CD4-positive, alpha-beta T cell treated with Interleukin-4 for 1 hour (primary cell): Measurements from ENCODE around the gene KIF1B.
"Not testable (repeated sequence)": the region's sequence is repeated elsewhere in the genome, so short reads cannot be mapped to it uniquely, and the experiment has no call there.

Experiments used
- DNase-seq, 2 donors: peaks; one replicate each; pipeline ENCODE4 v3.0.0-alpha.2; 2020 to 2022

The KIF1B gene

GRCh38 chr1:10398278-10398733, 187.9 kb downstream of the KIF1B start:
- no peak for DNase-seq

GRCh38 chr1:10398734-10399443, 188.5 kb downstream of the KIF1B start, which contains the start of gene PGD:
Gene PGD (plus strand): TSS chr1:10399064. CDS start chr1:10399118, 54 bp downstream.
- DNase-seq, result peak; percentile 96 to 97

GRCh38 chr1:10399444-10399941, 189.1 kb downstream of the KIF1B start:
- no peak for DNase-seq

DNA sequence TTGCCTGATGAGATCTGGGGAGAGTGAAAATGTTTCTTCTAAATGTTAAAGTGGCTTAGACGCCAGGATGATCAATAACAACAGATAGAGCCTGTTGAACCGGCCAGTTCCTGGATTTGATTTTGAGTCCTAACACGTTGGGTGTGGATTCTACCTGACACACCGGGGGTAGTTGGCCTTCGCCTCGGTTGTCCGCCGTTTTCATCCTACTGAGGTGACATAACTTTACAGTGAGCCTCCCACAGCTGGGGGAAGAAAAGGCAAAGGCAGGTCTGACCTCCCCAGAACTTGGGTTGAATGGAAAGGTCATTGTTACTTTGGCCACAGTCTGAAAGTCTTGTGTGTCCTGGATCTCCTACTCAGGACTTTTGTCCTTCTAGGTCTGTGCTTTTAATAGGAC, 189.6 kb downstream of the KIF1B start:
- no peak for DNase-seq

DNA sequence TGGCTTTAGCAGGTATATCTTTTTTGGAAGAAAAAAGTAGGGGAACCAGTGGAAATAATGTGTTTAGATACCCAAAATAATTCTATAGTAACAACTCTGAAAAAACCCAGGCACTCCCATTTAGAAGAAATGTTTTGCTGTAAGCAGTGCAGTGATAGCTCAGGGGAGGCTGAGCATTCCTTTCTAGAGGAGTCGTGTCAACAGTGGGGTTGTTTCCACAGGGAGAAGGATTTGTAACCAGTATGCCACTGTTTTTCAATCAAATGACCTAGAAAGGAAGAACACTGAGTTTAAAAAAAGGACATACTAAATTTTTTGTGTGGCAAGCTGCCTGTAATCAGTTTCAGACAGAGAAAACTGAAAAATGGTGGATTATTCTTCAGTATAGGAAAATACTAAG, 190.9 kb downstream of the KIF1B start:
- DNase-seq, result no peak

GRCh38 chr1:10402729-10403274, 192.4 kb downstream of the KIF1B start:
- no peak for DNase-seq

DNA sequence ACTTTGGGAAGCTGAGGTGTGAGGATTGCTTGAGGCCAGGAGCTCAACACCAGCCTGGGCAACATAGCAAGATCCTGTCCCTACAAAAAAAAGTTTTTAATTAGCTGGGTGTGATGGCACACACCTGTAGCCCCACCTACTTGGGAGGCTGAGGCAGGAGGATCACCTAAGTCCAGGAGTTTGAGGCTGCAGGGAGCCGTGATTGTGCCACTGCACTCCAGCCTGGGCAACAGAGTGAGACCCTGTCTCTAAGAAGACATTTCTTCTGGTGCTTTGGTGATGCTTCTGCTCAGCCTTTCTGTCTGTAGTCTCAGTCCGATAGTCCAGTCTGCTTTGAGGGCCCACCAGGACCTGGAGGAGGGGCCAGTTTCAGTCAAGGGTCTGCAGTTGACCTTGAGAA, 196.8 kb downstream of the KIF1B start:
- no peak for DNase-seq

- peak; percentile 7 to 48 for DNase-seq
Observed at GRCh38 chr1:10415211-10415930, 205.0 kb downstream of the KIF1B start.

- DNase-seq, result not testable (repeated sequence)
Observed at GRCh38 chr1:10415967-10416366, 205.6 kb downstream of the KIF1B start.

DNA sequence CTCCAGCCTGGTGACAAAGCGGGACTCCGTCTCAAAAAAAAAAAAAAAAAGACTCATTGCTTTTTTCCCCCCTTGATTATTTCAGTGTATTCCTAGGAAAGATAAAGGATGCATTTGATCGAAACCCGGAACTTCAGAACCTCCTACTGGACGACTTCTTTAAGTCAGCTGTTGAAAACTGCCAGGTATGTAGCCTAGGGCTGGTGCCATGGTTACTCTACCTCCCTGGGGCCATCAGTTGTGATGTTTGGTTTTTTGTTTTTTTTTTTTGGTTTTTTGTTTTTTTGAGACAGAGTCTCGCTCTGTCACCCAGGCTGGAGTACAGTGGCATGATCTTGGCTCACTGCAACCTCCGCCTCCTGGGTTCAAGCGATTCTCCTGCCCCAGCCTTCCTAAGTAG, 208.4 kb downstream of the KIF1B start:
- not testable (repeated sequence) for DNase-seq

DNA sequence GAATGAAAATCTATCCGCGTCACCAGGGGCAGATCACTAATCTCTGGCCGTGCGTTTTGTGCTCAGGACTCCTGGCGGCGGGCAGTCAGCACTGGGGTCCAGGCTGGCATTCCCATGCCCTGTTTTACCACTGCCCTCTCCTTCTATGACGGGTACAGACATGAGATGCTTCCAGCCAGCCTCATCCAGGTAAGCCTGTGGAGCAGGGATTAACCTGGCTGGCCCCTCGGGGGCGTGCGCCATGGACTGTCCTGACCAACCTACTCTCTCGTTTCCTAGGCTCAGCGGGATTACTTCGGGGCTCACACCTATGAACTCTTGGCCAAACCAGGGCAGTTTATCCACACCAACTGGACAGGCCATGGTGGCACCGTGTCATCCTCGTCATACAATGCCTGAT, 209.0 kb downstream of the KIF1B start:
- DNase-seq, result no peak

DNA sequence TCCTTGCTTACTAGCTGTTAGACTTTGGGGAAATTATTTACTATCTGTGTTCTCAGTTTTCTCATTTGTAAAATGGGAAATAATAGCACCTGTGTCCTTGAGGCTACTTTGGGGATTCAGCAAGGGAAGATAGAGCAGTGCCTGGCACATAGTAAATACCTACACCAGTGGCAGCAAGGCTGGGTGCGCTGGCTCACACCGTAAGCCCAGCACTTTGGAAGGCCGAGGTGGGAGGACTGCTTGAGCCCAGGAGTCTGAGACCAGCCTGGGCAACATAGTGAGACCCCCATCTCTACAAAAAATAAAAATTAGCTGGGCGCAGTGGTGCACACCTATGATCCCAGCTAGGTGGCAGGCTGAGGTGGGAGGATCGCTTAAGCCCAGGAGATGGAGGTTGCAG, 211.3 kb downstream of the KIF1B start:
- DNase-seq, result no peak

GRCh38 chr1:10424034-10424433, 213.7 kb downstream of the KIF1B start:
- DNase-seq, result no peak

GRCh38 chr1:10424651-10425050, 214.3 kb downstream of the KIF1B start:
- no peak for DNase-seq

- not testable (repeated sequence) for DNase-seq
Observed at GRCh38 chr1:10425826-10426534, 215.6 kb downstream of the KIF1B start.

DNA sequence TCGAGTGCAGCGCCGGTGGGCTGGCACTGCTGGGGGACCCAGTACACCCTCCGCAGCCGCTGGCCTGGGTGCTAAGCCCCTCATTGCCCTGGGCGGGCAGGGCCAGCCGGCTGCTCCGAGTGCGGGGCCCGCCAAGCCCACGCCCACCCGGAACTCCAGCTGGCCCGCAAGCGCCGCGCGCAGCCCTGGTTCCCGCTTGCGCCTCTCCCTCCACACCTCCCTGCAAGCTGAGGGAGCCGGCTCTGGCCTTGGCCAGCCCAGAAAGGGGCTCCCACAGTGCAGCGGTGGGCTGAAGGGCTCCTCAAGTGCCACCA, 216.1 kb downstream of the KIF1B start:
- not testable (repeated sequence) for DNase-seq

- no peak for DNase-seq
Observed at GRCh38 chr1:10428984-10429383, 218.6 kb downstream of the KIF1B start.

DNA sequence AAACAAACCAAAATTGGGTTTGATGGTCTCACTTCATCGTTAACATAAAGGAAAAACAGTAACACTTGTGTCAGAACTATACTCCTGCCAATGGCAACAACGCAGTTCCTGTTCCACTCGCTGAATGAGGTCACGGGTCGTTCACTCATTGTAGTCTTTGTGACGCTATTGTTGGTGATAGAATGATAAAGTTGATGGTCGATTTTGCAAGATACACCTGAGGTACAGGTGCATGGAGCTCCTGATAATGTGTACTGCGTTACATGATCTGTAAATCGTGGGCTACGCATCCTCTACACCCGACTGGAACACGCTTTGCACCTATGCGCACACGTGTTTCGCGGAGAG, 219.5 kb downstream of the KIF1B start:
- peak; percentile 19 to 36 for DNase-seq

DNA sequence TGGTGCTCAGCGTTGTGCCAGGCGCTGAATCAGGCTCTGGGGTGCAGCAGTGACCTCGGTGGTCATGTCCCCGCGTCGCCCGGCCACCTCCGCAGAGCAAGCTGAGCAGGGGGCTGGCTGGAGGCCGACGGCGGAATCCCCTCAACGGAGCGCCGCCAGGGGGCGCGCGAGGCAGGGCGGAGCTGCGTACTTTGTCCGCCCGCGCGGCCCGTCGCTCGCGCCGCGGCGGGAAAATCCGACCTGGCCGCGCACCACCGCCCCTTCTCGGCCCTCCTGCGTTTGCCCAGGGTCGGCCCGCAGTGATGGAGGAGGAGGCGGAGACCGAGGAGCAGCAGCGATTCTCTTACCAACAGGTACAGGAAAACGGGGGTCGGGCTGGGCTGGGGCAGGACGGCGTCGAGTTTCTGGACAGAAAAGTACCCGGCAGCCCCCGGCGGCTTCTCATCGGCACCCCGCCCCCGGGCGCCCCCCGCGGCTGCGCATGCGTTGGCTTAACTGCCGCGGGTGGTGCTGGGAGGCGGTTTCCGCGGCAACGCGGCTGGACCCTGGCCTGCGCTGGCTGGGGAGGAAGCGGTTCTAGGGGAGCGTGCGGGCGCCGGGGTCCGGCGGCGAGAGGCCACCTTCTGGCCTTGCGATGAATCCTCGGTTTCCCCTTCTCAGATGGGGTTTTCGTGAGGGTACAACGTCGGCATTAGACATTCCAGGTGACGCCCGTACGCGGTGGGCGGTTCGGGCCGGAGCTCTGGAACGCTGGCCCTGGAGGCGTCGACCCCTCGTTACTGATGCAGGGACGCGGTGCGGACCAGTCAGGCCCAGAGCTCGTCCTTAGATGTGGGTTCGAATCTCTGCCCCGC, 220.1 kb downstream of the KIF1B start, which contains the start of gene CENPS:
CENPS (plus strand) TSS at position 218 of the 854 bp plus-strand sequence; CDS start at position 303, 85 bp downstream.
- peak; percentile 82 to 91 for DNase-seq
